EH (cell line): ENCODE data around the gene ATP6V0A4.

Experiments used
- DNase-seq: peaks from one replicate; pipeline ENCODE4 v3.0.0-alpha.2; 2015; ENCODE audit warnings: low read depth

ATP6V0A4 gene

DNA sequence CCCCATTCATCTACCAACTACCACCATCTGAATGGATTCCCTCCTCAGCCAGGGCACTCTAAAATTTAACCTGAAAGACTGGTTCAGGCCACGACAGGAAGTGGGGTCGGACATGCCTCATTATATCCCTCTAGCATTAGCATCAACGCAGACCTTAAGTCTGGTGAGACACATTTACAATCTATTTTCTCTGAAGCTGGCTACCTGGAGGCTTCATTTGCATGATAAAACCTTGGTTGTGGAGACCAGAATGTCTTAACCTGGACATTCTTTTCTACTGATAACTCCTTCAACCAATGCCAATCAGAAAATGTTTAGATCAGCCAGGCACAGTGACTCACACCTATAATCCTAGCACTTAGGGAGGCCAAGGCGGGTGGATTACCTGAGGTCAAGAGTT lies 139.1 kb downstream of the ATP6V0A4 start:
- no peak for DNase-seq

DNA sequence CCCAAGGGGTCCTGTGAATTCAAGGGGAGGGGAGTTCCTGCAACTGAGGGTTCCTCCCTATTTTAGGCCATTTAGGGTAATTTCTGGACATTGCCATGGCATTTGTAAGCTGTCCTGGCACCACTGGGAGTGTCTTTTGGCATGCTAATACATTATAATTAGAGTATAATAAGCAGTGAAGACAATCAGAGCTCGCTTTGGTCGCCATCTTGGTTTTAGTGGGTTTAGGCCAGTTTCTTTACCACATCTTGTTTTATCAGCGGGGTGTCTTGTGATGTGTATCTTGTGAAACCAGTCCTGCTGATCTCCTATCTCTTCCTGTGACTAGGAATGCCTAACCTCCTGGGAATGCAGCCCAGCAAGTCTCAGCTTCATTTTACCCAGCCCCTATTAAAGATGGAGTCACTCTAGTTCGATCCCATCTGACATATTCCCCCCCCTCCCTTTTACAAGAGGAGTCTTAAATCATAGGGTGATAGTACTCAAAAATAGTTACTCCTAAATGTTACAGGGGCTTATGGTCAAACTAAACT lies 140.1 kb downstream of the ATP6V0A4 start:
- no peak for DNase-seq

GRCh38 chr7:138656952-138657351 lies 141.0 kb downstream of the ATP6V0A4 start:
- no peak for DNase-seq
